ENCODE measurements around the gene SLC1A3.
"Not testable (repeated sequence)": the region's sequence is repeated elsewhere in the genome, so short reads cannot be mapped to it uniquely, and the experiment has no call there.

Gene SLC1A3

GRCh38 chr5:36606428-36607113 is at the start of gene SLC1A3:
SLC1A3 (plus strand) TSS chr5:36606606; CDS start chr5:36608424, 1,818 bp downstream.
- DNase-seq, result peak; percentile 54

GRCh38 chr5:36558641-36559040 is 47.8 kb upstream of the SLC1A3 start:
- no peak for DNase-seq

GRCh38 chr5:36561601-36562000 is 44.8 kb upstream of the SLC1A3 start:
- DNase-seq, result no peak

GRCh38 chr5:36569491-36569890 is 36.9 kb upstream of the SLC1A3 start:
- no peak for DNase-seq

- no peak for DNase-seq
These were observed 35.9 kb upstream of the SLC1A3 start for GRCh38 chr5:36570301-36571095.

- no peak for DNase-seq
These were observed 34.9 kb upstream of the SLC1A3 start for GRCh38 chr5:36571401-36572042.

- DNase-seq, result no peak
These were observed 33.0 kb upstream of the SLC1A3 start for GRCh38 chr5:36573438-36573837.

- DNase-seq, result no peak
These were observed 31.0 kb upstream of the SLC1A3 start for GRCh38 chr5:36575361-36575781.

GRCh38 chr5:36576721-36577120 is 29.7 kb upstream of the SLC1A3 start:
- DNase-seq, result no peak

- not testable (repeated sequence) for DNase-seq
These were observed 26.5 kb upstream of the SLC1A3 start for GRCh38 chr5:36579858-36580257.

GRCh38 chr5:36581070-36581469 is 25.3 kb upstream of the SLC1A3 start:
- DNase-seq, result no peak

- DNase-seq, result no peak
These were observed 22.2 kb upstream of the SLC1A3 start for GRCh38 chr5:36584009-36584875.

GRCh38 chr5:36585701-36586100 is 20.7 kb upstream of the SLC1A3 start:
- no peak for DNase-seq

- no peak for DNase-seq
These were observed 19.1 kb upstream of the SLC1A3 start for GRCh38 chr5:36587354-36587753.

GRCh38 chr5:36589735-36590134 is 16.7 kb upstream of the SLC1A3 start:
- DNase-seq, result not testable (repeated sequence)

GRCh38 chr5:36590513-36591286 is 15.7 kb upstream of the SLC1A3 start:
- DNase-seq, result no peak

- DNase-seq, result no peak
These were observed 12.5 kb upstream of the SLC1A3 start for GRCh38 chr5:36593867-36594266.

GRCh38 chr5:36596247-36596646 is 10.2 kb upstream of the SLC1A3 start:
- no peak for DNase-seq

GRCh38 chr5:36596756-36597155 is 9.7 kb upstream of the SLC1A3 start:
- no peak for DNase-seq

GRCh38 chr5:36598045-36598444 is 8.4 kb upstream of the SLC1A3 start:
- DNase-seq, result no peak

- DNase-seq, result no peak
These were observed 6.2 kb upstream of the SLC1A3 start for GRCh38 chr5:36599986-36600779.

Data from NCI-H526 treated with DMSO at 0.1 percent for 48 hours (cell line).